Measurements from ENCODE around the gene ZBED2.

DNA sequence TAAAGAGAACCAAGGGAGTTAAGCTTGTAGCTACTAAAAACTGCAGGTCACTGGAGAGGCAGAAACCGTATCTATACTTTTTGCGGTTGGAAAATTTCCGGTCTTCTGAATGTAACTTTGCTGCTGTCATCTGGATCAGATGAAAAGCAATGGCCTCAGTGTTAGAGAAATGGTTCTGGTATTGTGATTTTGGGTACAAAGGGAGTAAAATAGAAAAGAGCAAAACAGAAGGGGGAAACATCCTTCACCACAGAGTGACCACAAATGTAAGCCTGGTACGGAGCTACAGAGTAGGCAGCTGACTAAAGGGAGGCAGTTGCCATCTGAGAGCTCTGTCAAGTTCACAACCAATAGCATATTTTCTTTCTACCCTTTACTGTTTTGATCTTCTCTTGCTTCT lies 47.5 kb downstream of the ZBED2 start:
- TF ChIP-seq EZH2 (IDR thresholded peaks at IDR 0.05) (no peak), POLR2AphosphoS5 (IDR thresholded peaks at IDR 0.05; ENCODE audit: borderline replicate concordance, low read depth, low read length) (no peak)
